ENCODE data around the gene MLXIPL.
"Not testable (repeated sequence)": the region's sequence is repeated elsewhere in the genome, so short reads cannot be mapped to it uniquely, and the experiment has no call there.

The MLXIPL gene

GRCh38 chr7:73555411-73555982, 68.8 kb downstream of the MLXIPL start:
- DNase-seq (ENCODE audit: low read depth in 2 of 2, low spot score in 1 of 2): no peak

- DNase-seq (ENCODE audit: low read depth in 2 of 2, low spot score in 1 of 2): not testable (repeated sequence)
These were observed 74.2 kb downstream of the MLXIPL start for GRCh38 chr7:73550093-73550492.

GRCh38 chr7:73549176-73549575, 75.1 kb downstream of the MLXIPL start:
- no peak for DNase-seq (ENCODE audit: low read depth in 2 of 2, low spot score in 1 of 2)

- no peak for DNase-seq (ENCODE audit: low read depth in 2 of 2, low spot score in 1 of 2)
These were observed 76.5 kb downstream of the MLXIPL start for GRCh38 chr7:73547841-73548240.

- no peak for DNase-seq (ENCODE audit: low read depth in 2 of 2, low spot score in 1 of 2)
These were observed 79.6 kb downstream of the MLXIPL start for GRCh38 chr7:73544678-73545077.
